Measurements from ENCODE around the gene CORO2A. TPM values are rescaled to one million over a fixed set of nuclear protein-coding genes. Genes with fewer than 3 reads are reported as not detected.

CORO2A gene, protein sequence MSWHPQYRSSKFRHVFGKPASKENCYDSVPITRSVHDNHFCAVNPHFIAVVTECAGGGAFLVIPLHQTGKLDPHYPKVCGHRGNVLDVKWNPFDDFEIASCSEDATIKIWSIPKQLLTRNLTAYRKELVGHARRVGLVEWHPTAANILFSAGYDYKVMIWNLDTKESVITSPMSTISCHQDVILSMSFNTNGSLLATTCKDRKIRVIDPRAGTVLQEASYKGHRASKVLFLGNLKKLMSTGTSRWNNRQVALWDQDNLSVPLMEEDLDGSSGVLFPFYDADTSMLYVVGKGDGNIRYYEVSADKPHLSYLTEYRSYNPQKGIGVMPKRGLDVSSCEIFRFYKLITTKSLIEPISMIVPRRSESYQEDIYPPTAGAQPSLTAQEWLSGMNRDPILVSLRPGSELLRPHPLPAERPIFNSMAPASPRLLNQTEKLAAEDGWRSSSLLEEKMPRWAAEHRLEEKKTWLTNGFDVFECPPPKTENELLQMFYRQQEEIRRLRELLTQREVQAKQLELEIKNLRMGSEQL
- total RNA-seq: 0.92 and 1.4 TPM in 2 replicates

DNA sequence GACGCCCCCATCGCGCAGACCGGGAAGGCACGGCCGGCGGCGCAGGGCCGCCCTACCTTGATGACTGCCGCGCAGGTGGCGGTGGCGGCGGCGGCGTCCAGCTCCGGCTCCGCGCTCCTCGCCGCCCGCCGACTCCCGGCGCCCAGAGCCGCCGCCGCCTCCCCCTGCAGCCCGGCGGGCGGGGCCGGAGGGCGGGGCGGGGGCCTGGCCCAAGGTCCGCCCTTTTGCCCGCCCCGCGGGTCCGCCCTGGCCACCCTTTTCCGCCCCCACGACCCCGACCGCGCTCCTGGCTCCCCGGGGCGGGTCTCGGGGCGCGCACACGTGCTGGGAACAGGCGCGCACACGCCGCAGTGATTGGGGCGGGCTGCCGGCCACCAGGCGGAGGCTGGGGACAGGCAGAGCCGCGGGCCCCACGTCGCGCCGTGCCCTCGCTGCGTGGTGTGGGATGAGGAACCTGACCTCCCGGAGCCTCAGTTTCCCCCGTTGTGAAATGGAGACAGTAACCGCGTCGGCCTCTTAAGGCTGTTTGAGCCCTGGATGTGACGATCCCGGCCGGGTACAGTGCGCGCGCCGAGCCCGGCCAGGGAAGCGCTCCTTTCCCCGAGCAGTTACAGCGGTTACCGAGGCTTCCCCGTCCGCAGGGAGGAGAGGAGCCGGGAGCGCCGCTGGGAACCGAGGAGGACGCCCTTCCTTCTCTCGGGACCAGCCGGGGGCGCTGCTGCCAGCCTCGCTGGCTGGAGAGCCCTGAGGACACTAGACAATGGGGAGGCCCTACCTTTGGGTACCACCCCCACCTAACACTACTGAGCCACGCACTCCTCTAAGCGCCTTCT, at the start of gene CORO2A:
Gene CORO2A (minus strand): TSS at position 135 of the 833 bp plus-strand sequence. CDS start 34,977 bp downstream, outside the sequence.
- Mint-ChIP-seq H3K27me3 (peaks cover 7% of the 10 kb centered on the region), H3K9me3 (no peaks in the 10 kb centered on the region), H3K4me3 (peak within 1 kb of the TSS; percentile 83), H3K27ac (peak within 1 kb of the TSS; percentile 65), H3K4me1 (peaks cover 10% of the 10 kb centered on the region), H3K36me3 (ENCODE audit: low read depth) (no peaks in the 10 kb centered on the region)
- DNase-seq: peak; percentile 93
- intact Hi-C loops (cut with micrococcal nuclease): loop anchor here (1.0 to 5.0 kb wide), 4 partner anchors 62 to 135 kb away; partner anchors contain the start of genes NANS, TBC1D2 and TRIM14

DNA sequence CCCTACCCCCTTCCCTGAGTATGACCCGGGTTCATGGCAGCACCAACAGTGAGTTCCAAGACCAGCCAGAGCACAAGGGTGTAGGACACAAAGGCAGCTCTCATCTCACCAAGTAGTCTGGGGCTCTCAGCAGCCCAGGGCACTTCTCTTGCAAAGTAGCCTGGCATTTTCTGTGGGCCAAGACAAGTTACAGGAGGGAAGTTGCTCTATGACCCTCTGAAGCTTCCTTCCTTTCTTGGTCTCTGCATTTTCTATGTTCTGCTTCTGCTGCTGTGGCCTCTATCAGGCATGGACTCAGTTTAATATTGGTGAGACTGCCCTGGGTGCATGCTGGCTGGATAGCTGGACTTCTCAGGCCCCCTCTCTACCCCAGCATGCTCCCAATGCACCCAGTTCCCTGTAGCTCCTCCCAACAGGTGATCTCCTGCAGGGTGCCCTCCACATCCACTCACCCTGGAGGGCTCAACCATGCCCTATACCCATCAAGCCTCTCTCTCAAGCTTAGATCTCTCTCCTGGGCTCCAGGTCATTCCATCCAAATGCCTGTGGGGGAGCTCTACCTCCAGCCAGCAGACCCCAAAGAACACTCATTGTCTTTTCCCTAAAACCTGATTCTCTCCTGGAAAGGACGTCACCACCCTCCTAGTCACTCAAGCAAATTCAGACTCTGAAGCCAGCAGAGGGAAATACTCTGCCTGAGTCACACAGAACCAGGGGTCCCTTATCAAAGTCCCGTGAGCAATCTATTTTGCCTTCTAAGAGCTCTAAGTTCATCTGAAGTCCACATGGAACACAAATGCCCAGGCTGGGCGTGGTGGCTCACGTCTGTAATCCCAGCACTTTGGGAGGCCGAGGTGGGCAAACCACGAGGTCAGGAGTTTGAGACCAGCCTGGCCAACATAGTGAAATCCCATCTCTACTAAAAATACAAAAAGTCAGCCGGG, 49.2 kb upstream of the CORO2A start:
- no peak for DNase-seq
- Mint-ChIP-seq H3K36me3 (ENCODE audit: low read depth) (peaks cover under 1% of the 10 kb centered on the region), H3K4me3 (no peak overlapping the region), H3K4me1 (peaks cover 2% of the 10 kb centered on the region), H3K9me3 (no peaks in the 10 kb centered on the region), H3K27me3 (no peaks in the 10 kb centered on the region), H3K27ac (no peak overlapping the region)
- intact Hi-C loops (cut with micrococcal nuclease): no loop called here

DNA sequence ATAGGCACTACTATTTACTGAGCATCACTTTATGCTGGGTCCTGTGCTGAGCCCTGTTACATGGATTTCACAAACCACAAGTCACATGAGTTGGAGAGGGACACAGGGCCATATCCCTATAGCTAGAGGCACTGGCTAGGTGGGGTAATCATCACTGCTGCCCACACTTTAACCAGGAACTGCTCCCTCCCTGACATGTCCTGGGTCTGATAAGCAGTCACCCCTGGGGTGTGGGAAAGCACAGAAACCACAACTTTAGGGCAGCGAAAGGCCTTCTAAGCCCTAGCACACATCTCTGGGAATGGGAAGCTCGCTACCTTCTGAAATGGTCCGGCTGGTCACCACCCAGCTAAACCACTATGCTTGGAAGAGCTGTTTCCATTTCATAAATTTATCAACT, 48.0 kb upstream of the CORO2A start:
- peaks cover 2% of the 10 kb centered on the region for H3K36me3 Mint-ChIP-seq (ENCODE audit: low read depth)
- no peaks in the 10 kb centered on the region for H3K4me1 Mint-ChIP-seq
- DNase-seq: no peak
- intact Hi-C loops (cut with micrococcal nuclease): no loop called here
- no peaks in the 10 kb centered on the region for H3K9me3 Mint-ChIP-seq
- H3K27ac Mint-ChIP-seq: no peak overlapping the region
- H3K27me3 Mint-ChIP-seq: no peaks in the 10 kb centered on the region
- no peak overlapping the region for H3K4me3 Mint-ChIP-seq

DNA sequence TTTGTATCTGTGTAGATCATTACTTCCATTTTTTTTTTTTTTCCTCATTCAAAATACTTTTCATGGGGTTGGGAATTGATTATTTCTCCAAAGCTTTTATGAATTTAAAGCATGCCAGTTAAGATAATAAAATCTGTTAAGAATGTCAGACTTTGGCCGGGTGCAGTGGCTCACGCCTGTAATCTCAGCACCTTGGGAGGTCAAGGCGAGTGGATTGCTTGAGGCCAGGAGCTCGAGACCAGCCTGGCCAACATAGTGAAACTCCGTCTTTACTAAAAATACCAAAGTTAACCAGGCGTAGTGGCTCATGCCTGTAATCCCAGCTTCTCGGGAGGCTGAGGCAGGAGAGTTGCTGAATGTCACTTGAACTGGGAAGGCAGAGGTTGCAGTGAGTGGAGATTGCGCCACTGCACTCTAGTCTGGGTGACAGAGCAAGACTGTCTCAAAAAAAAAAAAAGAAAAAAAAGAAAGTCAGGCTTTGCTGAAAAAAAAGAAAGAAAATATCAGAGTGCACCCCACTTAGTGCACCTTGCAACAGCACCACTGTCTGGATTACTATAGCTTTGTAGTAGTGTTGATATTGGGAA, 44.6 kb upstream of the CORO2A start:
- H3K27ac Mint-ChIP-seq: no peak overlapping the region
- no peak for DNase-seq

DNA sequence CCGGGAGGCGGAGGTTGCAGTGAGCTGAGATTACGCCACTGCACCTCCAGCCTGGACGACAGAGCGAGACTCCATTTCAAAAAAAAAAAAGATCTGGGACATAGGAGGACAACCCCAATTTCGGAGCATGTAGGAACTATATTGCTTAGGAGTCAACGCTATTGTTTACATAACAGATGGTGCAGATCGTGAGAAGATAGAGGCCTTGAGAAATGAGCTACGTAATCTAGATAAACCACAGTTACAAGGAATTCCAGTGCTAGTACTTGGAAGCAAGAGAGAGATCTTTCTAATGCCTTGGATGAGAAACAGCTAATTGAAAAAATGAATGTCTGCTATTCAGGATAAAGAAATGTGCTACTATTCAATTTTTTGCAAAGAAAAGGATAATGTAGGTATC, 42.7 kb upstream of the CORO2A start:
- H3K27ac Mint-ChIP-seq: no peak overlapping the region
- H3K4me3 Mint-ChIP-seq: no peak overlapping the region
- DNase-seq: no peak
- H3K9me3 Mint-ChIP-seq: no peaks in the 10 kb centered on the region
- H3K36me3 Mint-ChIP-seq (ENCODE audit: low read depth): peaks cover 4% of the 10 kb centered on the region
- no peaks in the 10 kb centered on the region for H3K4me1 Mint-ChIP-seq
- H3K27me3 Mint-ChIP-seq: no peaks in the 10 kb centered on the region
- intact Hi-C loops (cut with micrococcal nuclease): no loop called here

More for the DNA sequence above, 44.6 kb upstream of the CORO2A start:
- H3K4me1 Mint-ChIP-seq: no peaks in the 10 kb centered on the region
- no peaks in the 10 kb centered on the region for H3K9me3 Mint-ChIP-seq
- H3K27me3 Mint-ChIP-seq: no peaks in the 10 kb centered on the region
- peaks cover 2% of the 10 kb centered on the region for H3K36me3 Mint-ChIP-seq (ENCODE audit: low read depth)
- H3K4me3 Mint-ChIP-seq: no peak overlapping the region
- intact Hi-C loops (cut with micrococcal nuclease): no loop called here

DNA sequence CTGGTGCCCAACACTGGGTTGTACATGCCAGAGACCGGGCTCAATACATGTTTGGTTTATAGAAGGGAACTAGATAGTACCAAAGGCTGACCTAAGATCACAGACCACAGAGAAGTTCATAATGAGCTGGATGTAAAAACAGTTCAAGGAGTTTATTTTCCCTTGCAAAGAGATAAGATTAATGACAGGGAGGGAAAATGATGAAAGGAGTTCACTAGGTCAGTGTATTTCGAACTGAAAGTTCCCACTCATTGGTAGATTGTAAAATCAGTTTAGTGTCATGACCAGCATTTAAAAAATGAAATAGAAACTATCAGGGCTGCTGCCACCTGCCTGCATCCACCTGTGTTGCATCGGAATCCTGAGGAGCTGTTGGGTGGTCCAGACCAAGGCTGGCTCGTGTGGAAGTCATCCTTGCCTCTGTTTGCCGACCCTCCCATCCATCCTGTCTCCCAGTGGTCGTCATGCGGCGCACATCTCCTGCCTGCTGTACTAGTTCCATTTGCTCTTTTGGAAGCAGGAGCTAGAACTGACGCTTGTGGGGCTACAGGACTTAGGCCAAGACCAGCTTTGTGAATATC, 41.9 kb upstream of the CORO2A start:
- DNase-seq: no peak
- Mint-ChIP-seq H3K9me3 (no peaks in the 10 kb centered on the region), H3K27me3 (no peaks in the 10 kb centered on the region), H3K4me3 (no peak overlapping the region), H3K27ac (no peak overlapping the region), H3K36me3 (ENCODE audit: low read depth) (peaks cover 4% of the 10 kb centered on the region), H3K4me1 (no peaks in the 10 kb centered on the region)
- intact Hi-C loops (cut with micrococcal nuclease): no loop called here

GRCh38 chr9:98232926-98233325, 40.5 kb upstream of the CORO2A start:
- H3K27ac Mint-ChIP-seq: no peak overlapping the region
- DNase-seq: no peak
- H3K9me3 Mint-ChIP-seq: no peaks in the 10 kb centered on the region
- H3K27me3 Mint-ChIP-seq: no peaks in the 10 kb centered on the region
- intact Hi-C loops (cut with micrococcal nuclease): no loop called here
- H3K36me3 Mint-ChIP-seq (ENCODE audit: low read depth): peaks cover 4% of the 10 kb centered on the region
- H3K4me1 Mint-ChIP-seq: no peaks in the 10 kb centered on the region
- no peak overlapping the region for H3K4me3 Mint-ChIP-seq

GRCh38 chr9:98231770-98232478, 39.5 kb upstream of the CORO2A start:
- Mint-ChIP-seq H3K4me1 (no peaks in the 10 kb centered on the region), H3K27ac (no peak overlapping the region), H3K36me3 (ENCODE audit: low read depth) (peaks cover 4% of the 10 kb centered on the region), H3K4me3 (no peak overlapping the region), H3K9me3 (no peaks in the 10 kb centered on the region), H3K27me3 (no peaks in the 10 kb centered on the region)
- intact Hi-C loops (cut with micrococcal nuclease): no loop called here
- no peak for DNase-seq

GRCh38 chr9:98230789-98231188, 38.4 kb upstream of the CORO2A start:
- Mint-ChIP-seq H3K9me3 (no peaks in the 10 kb centered on the region), H3K27ac (no peak overlapping the region), H3K27me3 (no peaks in the 10 kb centered on the region), H3K4me1 (no peaks in the 10 kb centered on the region), H3K36me3 (ENCODE audit: low read depth) (peaks cover 2% of the 10 kb centered on the region), H3K4me3 (no peak overlapping the region)
- intact Hi-C loops (cut with micrococcal nuclease): no loop called here
- DNase-seq: no peak

DNA sequence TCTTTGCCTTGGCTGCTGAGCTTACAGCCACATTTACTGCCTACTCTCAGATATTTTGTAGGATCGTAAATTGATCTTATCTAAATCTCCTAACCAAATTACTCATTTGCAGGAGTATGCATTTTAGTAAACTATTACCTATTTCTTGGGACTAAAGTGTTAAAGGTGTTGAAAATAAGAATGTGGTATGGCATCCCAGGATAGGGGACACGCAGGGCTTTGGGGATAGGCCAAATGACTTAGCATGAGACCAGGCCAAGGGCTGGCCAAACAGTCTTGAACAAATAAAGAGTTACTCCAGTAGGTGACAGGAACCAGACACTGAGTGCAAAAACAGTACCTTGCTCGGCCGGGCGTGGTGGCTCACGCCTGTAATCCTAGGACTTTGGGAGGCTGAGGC, 37.9 kb upstream of the CORO2A start:
- H3K27ac Mint-ChIP-seq: no peak overlapping the region

DNA sequence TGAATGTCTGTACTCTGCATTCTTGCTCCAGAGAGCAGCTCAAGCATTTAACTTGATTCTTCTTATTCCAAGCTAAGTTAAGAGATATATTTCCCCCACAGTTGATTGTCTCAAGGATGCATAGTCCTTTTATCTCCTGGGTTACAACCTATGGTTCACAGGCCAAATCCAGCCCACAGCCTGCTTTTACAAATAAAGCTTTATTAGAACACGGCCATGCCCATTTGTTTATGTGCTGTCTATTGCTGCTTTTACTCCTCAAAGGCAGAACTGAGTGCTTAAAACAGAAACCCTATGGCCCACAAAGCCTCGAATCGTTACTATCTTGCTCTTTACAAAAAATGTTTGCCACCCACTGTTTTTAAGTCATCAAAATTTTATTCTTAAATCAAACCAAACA, 37.2 kb upstream of the CORO2A start:
- peaks cover 2% of the 10 kb centered on the region for H3K36me3 Mint-ChIP-seq (ENCODE audit: low read depth)
- H3K27ac Mint-ChIP-seq: no peak overlapping the region
- intact Hi-C loops (cut with micrococcal nuclease): no loop called here
- no peak overlapping the region for H3K4me3 Mint-ChIP-seq
- H3K9me3 Mint-ChIP-seq: no peaks in the 10 kb centered on the region
- H3K27me3 Mint-ChIP-seq: no peaks in the 10 kb centered on the region
- DNase-seq: no peak
- no peaks in the 10 kb centered on the region for H3K4me1 Mint-ChIP-seq

More for the DNA sequence above, 37.9 kb upstream of the CORO2A start:
- H3K9me3 Mint-ChIP-seq: no peaks in the 10 kb centered on the region
- H3K27me3 Mint-ChIP-seq: no peaks in the 10 kb centered on the region
- H3K4me3 Mint-ChIP-seq: no peak overlapping the region
- intact Hi-C loops (cut with micrococcal nuclease): no loop called here
- H3K4me1 Mint-ChIP-seq: no peaks in the 10 kb centered on the region
- peaks cover 2% of the 10 kb centered on the region for H3K36me3 Mint-ChIP-seq (ENCODE audit: low read depth)
- no peak for DNase-seq

GRCh38 chr9:98229090-98229395, 36.6 kb upstream of the CORO2A start:
- Mint-ChIP-seq H3K4me3 (no peak overlapping the region), H3K36me3 (ENCODE audit: low read depth) (peaks cover 2% of the 10 kb centered on the region)

More at GRCh38 chr9:98229090-98229395, 36.6 kb upstream of the CORO2A start:
- H3K27me3 Mint-ChIP-seq: no peaks in the 10 kb centered on the region
- no peaks in the 10 kb centered on the region for H3K9me3 Mint-ChIP-seq
- DNase-seq: no peak
- no peak overlapping the region for H3K27ac Mint-ChIP-seq
- intact Hi-C loops (cut with micrococcal nuclease): no loop called here
- no peaks in the 10 kb centered on the region for H3K4me1 Mint-ChIP-seq

Measured in activated CD4-positive, alpha-beta T cell treated with anti-CD3 and anti-CD28 coated beads, Interleukin-2, amount 10 ng/mL, durations not matched to agents 24 days and 14 days (primary cell).